GM10266 (cell line): ENCODE data around the gene RBKS.
"Not testable (repeated sequence)": the region's sequence is repeated elsewhere in the genome, so short reads cannot be mapped to it uniquely, and the experiment has no call there.

Experiments
- DNase-seq: peaks from one replicate; pipeline ENCODE4 v3.0.0; 2012; ENCODE audit errors: extremely low spot score
- CTCF ChIP-seq: IDR thresholded peaks from 2 replicates; pipeline ENCODE4 v1.5.1; 2012; ENCODE audit warnings: mild to moderate bottlenecking, low read depth; ENCODE audit not compliant: control insufficient read depth, insufficient read depth; ENCODE audit errors: missing control alignments

RBKS gene

GRCh38 chr2:27765621-27766286, 124.4 kb downstream of the RBKS start:
- no peak for TF ChIP-seq CTCF
- no peak for DNase-seq

GRCh38 chr2:27764526-27764925, 125.7 kb downstream of the RBKS start:
- DNase-seq: not testable (repeated sequence)

GRCh38 chr2:27763907-27764267, 126.3 kb downstream of the RBKS start:
- no peak for TF ChIP-seq CTCF
- no peak for DNase-seq

- no peak for DNase-seq
- no peak for TF ChIP-seq CTCF
Observed at GRCh38 chr2:27762951-27763906, 127.0 kb downstream of the RBKS start.

GRCh38 chr2:27756544-27757498, 133.4 kb downstream of the RBKS start:
- TF ChIP-seq CTCF: no peak
- no peak for DNase-seq

GRCh38 chr2:27756091-27756490, 134.1 kb downstream of the RBKS start:
- no peak for DNase-seq

More at GRCh38 chr2:27756091-27756490, 134.1 kb downstream of the RBKS start:
- no peak for TF ChIP-seq CTCF
